Right ventricle myocardium superior (tissue), 1 donor: ENCODE measurements around the gene CD160. TPM values are rescaled to one million over a fixed set of nuclear protein-coding genes. Genes with fewer than 3 reads are reported as not detected.

Source experiments
- ATAC-seq: fragments of 200-7000 bp; cut with Tn5 transposase; one replicate; pipeline ENCODE4 v1.9.1; 2020; ENCODE audit warnings: mild to moderate bottlenecking; ENCODE audit not compliant: poor library complexity
- DNase-seq: peaks from one replicate; pipeline ENCODE4 v3.0.0-alpha.2; 2020
- intact Hi-C: fragments of 100-400 bp; cut with DNase I; formaldehyde crosslinking; loops from one replicate; pipeline ENCODE4 v1.11.2; 2022
- total RNA-seq: library from RNA; stranded (reverse); fragmentation: NEBNext Ultra II Directional; extraction: Animal tissue kit (Norgen Biotek cat#: 25700); gene quantifications from one replicate; pipeline ENCODE4 v1.2.1, GENCODE V29; 2021
- donor health status: DM: no; HTN: yes; CAD: no; lungs with severe emphysema.

The CD160 gene
- total RNA-seq, 1 donor from 2014 or later: not detected

- intact Hi-C loops: no loop called here
- DNase-seq: no peak
- ATAC-seq: no peak
These were observed 58.8 kb downstream of the CD160 start for GRCh38 chr1:145778146-145778540.

GRCh38 chr1:145782272-145783099 is 63.2 kb downstream of the CD160 start:
- ATAC-seq: no peak
- no peak for DNase-seq
- intact Hi-C loops: no loop called here

GRCh38 chr1:145784409-145784808 is 65.1 kb downstream of the CD160 start:
- DNase-seq (no peak), ATAC-seq (peak; percentile 25)
- intact Hi-C loops: no loop called here

- DNase-seq: no peak
- intact Hi-C loops: no loop called here
- no peak for ATAC-seq
These were observed 66.2 kb downstream of the CD160 start for GRCh38 chr1:145785547-145785946.

GRCh38 chr1:145786271-145786670 is 67.0 kb downstream of the CD160 start:
- ATAC-seq (no peak), DNase-seq (no peak)
- intact Hi-C loops: no loop called here

- DNase-seq: no peak
- ATAC-seq: no peak
- intact Hi-C loops: no loop called here
These were observed 69.3 kb downstream of the CD160 start for GRCh38 chr1:145788580-145788979.

Other genes starting within 250 kb of the CD160 start
- 7.1 TPM for gene GPR89A, start 111.5 kb upstream of the CD160 start, total RNA-seq
- not detected for gene PDZK1, start 12.1 kb upstream of the CD160 start, total RNA-seq
- 46.5 TPM for gene RNF115, start 104.6 kb downstream of the CD160 start, total RNA-seq
- gene POLR3C, start 104.7 kb downstream of the CD160 start, total RNA-seq: 12.2 TPM
- gene NUDT17, start 126.1 kb downstream of the CD160 start, total RNA-seq: 2.9 TPM
- gene PIAS3, start 139.6 kb downstream of the CD160 start, total RNA-seq: 13.2 TPM
- gene ANKRD35, start 166.4 kb downstream of the CD160 start, total RNA-seq: 1.1 TPM
- 1.0 TPM for gene ITGA10, start 190.6 kb downstream of the CD160 start, total RNA-seq
- 22.3 TPM for gene PEX11B, start 199.2 kb downstream of the CD160 start, total RNA-seq
- 57.9 TPM for gene RBM8A, start 208.0 kb downstream of the CD160 start, total RNA-seq
- 22.9 TPM for gene LIX1L, start 238.5 kb downstream of the CD160 start, total RNA-seq
- 0.59 TPM for gene ANKRD34A, start 245.1 kb downstream of the CD160 start, total RNA-seq
- 49.2 TPM for gene POLR3GL, start 245.2 kb downstream of the CD160 start, total RNA-seq